ENCODE data around the gene ELOA.

The ELOA gene, protein sequence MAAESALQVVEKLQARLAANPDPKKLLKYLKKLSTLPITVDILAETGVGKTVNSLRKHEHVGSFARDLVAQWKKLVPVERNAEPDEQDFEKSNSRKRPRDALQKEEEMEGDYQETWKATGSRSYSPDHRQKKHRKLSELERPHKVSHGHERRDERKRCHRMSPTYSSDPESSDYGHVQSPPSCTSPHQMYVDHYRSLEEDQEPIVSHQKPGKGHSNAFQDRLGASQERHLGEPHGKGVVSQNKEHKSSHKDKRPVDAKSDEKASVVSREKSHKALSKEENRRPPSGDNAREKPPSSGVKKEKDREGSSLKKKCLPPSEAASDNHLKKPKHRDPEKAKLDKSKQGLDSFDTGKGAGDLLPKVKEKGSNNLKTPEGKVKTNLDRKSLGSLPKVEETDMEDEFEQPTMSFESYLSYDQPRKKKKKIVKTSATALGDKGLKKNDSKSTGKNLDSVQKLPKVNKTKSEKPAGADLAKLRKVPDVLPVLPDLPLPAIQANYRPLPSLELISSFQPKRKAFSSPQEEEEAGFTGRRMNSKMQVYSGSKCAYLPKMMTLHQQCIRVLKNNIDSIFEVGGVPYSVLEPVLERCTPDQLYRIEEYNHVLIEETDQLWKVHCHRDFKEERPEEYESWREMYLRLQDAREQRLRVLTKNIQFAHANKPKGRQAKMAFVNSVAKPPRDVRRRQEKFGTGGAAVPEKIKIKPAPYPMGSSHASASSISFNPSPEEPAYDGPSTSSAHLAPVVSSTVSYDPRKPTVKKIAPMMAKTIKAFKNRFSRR

DNA sequence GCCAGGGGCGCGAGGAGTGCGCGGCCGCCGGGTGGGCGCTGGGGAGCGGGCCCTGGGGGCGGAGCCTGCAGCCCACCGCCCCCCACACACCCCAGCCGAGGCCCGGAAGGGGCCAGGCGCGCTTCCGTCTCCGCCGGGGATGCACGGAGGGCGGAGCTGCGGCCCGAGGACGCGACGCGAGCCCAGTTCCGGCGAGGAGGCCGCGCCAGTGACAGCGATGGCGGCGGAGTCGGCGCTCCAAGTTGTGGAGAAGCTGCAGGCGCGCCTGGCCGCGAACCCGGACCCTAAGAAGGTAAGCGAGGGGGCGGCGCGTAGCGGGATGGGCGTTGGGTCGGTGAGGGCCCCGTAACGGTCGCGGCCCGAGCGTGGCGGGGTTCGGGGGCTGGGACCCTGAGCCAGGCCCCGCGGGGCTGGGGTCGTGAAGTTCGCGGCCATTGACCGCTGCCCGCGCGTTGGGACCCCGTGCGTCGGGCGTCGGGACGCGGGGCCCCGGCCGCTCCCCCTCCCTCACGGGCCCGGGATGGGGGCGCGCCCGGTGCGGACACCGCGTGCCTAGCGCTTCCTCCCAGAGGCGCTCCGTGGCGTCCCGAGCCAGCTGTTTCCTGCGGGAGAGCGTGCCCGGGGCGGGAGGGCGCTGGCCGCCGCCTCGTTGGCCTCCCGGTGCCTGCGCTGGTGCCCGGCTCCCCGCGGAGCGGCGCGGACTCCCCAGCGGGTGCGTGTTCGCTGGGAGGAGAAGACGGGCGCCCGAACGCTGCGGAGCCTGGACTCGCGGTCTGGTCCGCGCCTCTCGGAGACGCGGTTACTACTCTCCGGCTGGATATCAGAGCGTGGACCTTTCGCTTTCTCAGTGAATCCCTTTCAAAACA is at the start of gene ELOA:
Gene ELOA (plus strand): TSS at position 185 of the 866 bp plus-strand sequence. CDS start 33 bp downstream, at position 218.
- Mint-ChIP-seq H3K36me3 (peaks cover 13% of the 10 kb centered on the region), H3K9me3 (no peaks in the 10 kb centered on the region), H3K27ac (peak within 1 kb of the TSS; percentile 93), H3K27me3 (no peaks in the 10 kb centered on the region), H3K4me3 (peak within 1 kb of the TSS; percentile 94), H3K4me1 (peaks cover 52% of the 10 kb centered on the region)
- ATAC-seq, result peak; percentile 96

GRCh38 chr1:23693599-23693998 is 49.7 kb upstream of the ELOA start:
- Mint-ChIP-seq H3K36me3 (peaks cover 55% of the 10 kb centered on the region), H3K9me3 (no peaks in the 10 kb centered on the region), H3K27ac (peak overlapping the region; percentile 95), H3K4me1 (peaks cover 64% of the 10 kb centered on the region), H3K27me3 (no peaks in the 10 kb centered on the region), H3K4me3 (peak overlapping the region; percentile 96)
- no peak for ATAC-seq

GRCh38 chr1:23694371-23694770 is 48.9 kb upstream of the ELOA start:
- peaks cover 56% of the 10 kb centered on the region for H3K36me3 Mint-ChIP-seq
- peak overlapping the region; percentile 95 for H3K27ac Mint-ChIP-seq
- H3K9me3 Mint-ChIP-seq, result no peaks in the 10 kb centered on the region
- peak overlapping the region; percentile 54 for H3K4me3 Mint-ChIP-seq
- no peaks in the 10 kb centered on the region for H3K27me3 Mint-ChIP-seq
- H3K4me1 Mint-ChIP-seq, result peaks cover 67% of the 10 kb centered on the region
- no peak for ATAC-seq

DNA sequence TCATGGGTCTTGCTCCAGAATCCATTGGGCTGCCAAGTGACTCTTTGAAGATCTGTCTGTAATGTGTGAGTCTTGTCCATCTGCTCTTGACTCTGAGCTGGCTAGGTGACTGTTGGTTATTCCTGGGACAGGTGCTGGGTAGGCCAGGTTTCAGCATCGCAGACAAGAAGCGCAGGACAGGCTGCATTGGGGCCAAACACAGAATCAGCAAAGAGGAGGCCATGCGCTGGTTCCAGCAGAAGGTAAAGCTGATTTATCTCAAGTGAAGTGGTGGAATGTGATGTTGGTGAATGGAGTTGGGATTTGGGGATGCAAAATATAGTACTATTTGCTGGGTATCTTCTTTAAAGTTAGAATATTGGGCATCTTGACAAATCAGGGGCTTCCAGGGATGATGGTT is 47.6 kb upstream of the ELOA start:
- no peak overlapping the region for H3K4me3 Mint-ChIP-seq
- H3K27ac Mint-ChIP-seq, result peak overlapping the region; percentile 2
- no peak for ATAC-seq
- peaks cover 80% of the 10 kb centered on the region for H3K4me1 Mint-ChIP-seq
- H3K27me3 Mint-ChIP-seq, result no peaks in the 10 kb centered on the region
- H3K36me3 Mint-ChIP-seq, result peaks cover 69% of the 10 kb centered on the region
- no peaks in the 10 kb centered on the region for H3K9me3 Mint-ChIP-seq

- no peak overlapping the region for H3K4me3 Mint-ChIP-seq
- H3K36me3 Mint-ChIP-seq, result peaks cover 77% of the 10 kb centered on the region
- peak overlapping the region; percentile 2 for H3K27ac Mint-ChIP-seq
Observed at GRCh38 chr1:23696335-23696989, 46.8 kb upstream of the ELOA start.

GRCh38 chr1:23698466-23698865 is 44.8 kb upstream of the ELOA start:
- Mint-ChIP-seq H3K4me1 (peaks cover 73% of the 10 kb centered on the region), H3K27me3 (no peaks in the 10 kb centered on the region), H3K9me3 (no peaks in the 10 kb centered on the region), H3K27ac (peak overlapping the region; percentile 24), H3K4me3 (no peak overlapping the region), H3K36me3 (peaks cover 73% of the 10 kb centered on the region)
- ATAC-seq, result no peak

More at GRCh38 chr1:23696335-23696989, 46.8 kb upstream of the ELOA start:
- Mint-ChIP-seq H3K9me3 (no peaks in the 10 kb centered on the region), H3K27me3 (no peaks in the 10 kb centered on the region), H3K4me1 (peaks cover 85% of the 10 kb centered on the region)
- ATAC-seq, result no peak

GRCh38 chr1:23699280-23700179 is 43.7 kb upstream of the ELOA start:
- Mint-ChIP-seq H3K27ac (peak overlapping the region; percentile 36), H3K4me3 (peak overlapping the region; percentile 11), H3K4me1 (peaks cover 62% of the 10 kb centered on the region), H3K36me3 (peaks cover 66% of the 10 kb centered on the region), H3K9me3 (no peaks in the 10 kb centered on the region), H3K27me3 (no peaks in the 10 kb centered on the region)
- ATAC-seq, result peak; percentile 97

DNA sequence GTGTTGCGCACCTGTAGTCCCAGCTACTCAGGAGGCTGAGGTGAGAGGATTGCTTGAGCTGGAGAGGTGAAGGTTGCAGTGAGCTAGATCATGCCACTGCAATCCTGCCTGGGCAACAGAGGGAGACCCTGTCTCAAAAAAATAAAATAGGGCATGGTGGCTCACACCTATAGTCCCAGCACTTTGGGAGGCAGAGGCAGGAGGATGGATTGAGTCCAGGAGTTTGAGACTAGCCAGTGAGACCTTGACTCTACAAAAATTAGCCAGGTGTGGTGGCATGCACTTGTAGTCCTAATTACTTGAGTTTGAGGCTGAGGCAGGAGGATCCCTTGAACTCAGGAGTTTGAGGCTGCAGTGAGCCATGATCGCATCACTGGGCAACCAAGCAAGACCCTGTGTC is 42.0 kb upstream of the ELOA start:
- no peak for ATAC-seq
- H3K4me1 Mint-ChIP-seq, result peaks cover 44% of the 10 kb centered on the region
- no peak overlapping the region for H3K4me3 Mint-ChIP-seq
- H3K36me3 Mint-ChIP-seq, result peaks cover 51% of the 10 kb centered on the region
- H3K27me3 Mint-ChIP-seq, result no peaks in the 10 kb centered on the region
- no peaks in the 10 kb centered on the region for H3K9me3 Mint-ChIP-seq
- H3K27ac Mint-ChIP-seq, result no peak overlapping the region

DNA sequence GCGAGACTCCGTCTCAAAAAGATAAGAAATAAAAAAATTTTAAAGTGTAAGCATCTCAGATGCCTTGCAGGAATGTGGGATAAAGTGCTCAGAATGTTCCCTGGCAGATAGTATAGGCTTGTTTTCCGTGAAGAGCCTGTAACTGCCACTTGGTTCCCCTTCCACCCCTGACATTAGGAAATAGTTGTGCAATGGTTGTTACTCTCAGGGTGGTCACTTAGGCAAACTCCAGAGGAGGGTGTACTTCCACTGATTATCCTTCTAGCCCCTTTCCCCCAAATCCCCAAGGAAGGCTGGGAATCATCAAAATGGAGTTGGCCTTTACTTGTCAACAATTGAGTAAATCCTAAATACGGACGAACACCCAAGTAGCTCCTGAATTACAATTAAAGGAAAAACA is 41.3 kb upstream of the ELOA start:
- no peak overlapping the region for H3K4me3 Mint-ChIP-seq
- ATAC-seq, result no peak
- H3K9me3 Mint-ChIP-seq, result no peaks in the 10 kb centered on the region
- peaks cover 46% of the 10 kb centered on the region for H3K36me3 Mint-ChIP-seq
- H3K4me1 Mint-ChIP-seq, result peaks cover 37% of the 10 kb centered on the region
- H3K27me3 Mint-ChIP-seq, result no peaks in the 10 kb centered on the region
- no peak overlapping the region for H3K27ac Mint-ChIP-seq

- H3K27me3 Mint-ChIP-seq, result no peaks in the 10 kb centered on the region
- no peaks in the 10 kb centered on the region for H3K9me3 Mint-ChIP-seq
- peaks cover 54% of the 10 kb centered on the region for H3K36me3 Mint-ChIP-seq
- no peak overlapping the region for H3K4me3 Mint-ChIP-seq
- peaks cover 37% of the 10 kb centered on the region for H3K4me1 Mint-ChIP-seq
- no peak overlapping the region for H3K27ac Mint-ChIP-seq
- no peak for ATAC-seq
Observed at GRCh38 chr1:23704834-23705495, 38.3 kb upstream of the ELOA start.

DNA sequence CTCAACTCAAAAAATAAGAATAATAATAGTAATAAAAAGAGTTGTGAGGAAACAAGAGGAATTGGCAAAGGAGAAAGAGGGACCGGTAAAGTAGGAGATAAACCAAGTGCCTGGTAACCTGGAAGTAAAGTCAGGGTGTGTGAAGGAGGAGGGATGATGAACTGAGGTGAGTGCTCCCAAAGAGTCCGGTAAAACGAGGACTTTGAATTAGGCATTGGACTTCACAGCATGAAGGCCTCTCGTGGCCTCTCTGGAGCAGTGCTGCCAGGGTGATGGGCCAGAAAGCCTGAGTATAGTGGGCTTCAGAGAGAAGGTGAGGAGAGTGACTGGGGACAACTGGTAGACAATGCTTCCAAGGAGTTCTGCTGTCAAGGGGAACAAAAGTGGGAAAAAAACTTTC is 34.0 kb upstream of the ELOA start:
- no peak for ATAC-seq
- Mint-ChIP-seq H3K4me1 (peaks cover 28% of the 10 kb centered on the region), H3K4me3 (no peak overlapping the region), H3K27ac (peak overlapping the region; percentile 40), H3K9me3 (no peaks in the 10 kb centered on the region), H3K36me3 (peaks cover 36% of the 10 kb centered on the region), H3K27me3 (no peaks in the 10 kb centered on the region)

DNA sequence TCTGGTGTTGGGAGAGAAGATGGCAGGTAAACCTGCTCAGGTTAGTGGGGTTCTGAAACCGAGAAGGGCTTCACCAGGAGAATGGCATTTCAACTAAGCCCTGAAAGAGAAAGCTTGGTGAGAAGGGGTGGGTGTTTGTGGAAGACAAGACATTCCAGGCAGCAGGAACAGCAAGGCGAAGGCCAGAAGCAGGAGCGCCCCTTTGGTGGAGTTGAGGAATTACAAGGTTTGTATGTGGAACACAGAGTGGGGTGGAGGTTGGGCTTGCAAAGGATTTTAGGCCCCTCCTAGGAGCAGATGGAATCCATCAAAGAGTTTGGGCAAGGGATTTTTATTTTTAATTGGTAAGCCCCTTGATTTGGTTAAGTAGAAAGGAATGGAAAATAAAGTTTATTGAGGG is 24.8 kb upstream of the ELOA start:
- no peaks in the 10 kb centered on the region for H3K9me3 Mint-ChIP-seq

GRCh38 chr1:23719162-23719820 is 24.0 kb upstream of the ELOA start:
- no peaks in the 10 kb centered on the region for H3K9me3 Mint-ChIP-seq
- no peak overlapping the region for H3K4me3 Mint-ChIP-seq
- H3K36me3 Mint-ChIP-seq, result peaks cover 13% of the 10 kb centered on the region
- H3K27me3 Mint-ChIP-seq, result no peaks in the 10 kb centered on the region
- no peak for ATAC-seq
- H3K27ac Mint-ChIP-seq, result peak overlapping the region; percentile 90
- H3K4me1 Mint-ChIP-seq, result peaks cover 54% of the 10 kb centered on the region

More for the DNA sequence above, 24.8 kb upstream of the ELOA start:
- H3K27me3 Mint-ChIP-seq, result no peaks in the 10 kb centered on the region
- H3K36me3 Mint-ChIP-seq, result peaks cover 13% of the 10 kb centered on the region
- no peak overlapping the region for H3K4me3 Mint-ChIP-seq
- peak overlapping the region; percentile 90 for H3K27ac Mint-ChIP-seq
- ATAC-seq, result no peak
- peaks cover 48% of the 10 kb centered on the region for H3K4me1 Mint-ChIP-seq

All from stimulated activated memory B cell treated with anti-CD40 and anti-IgM and Interleukin-4, amounts not matched to agents 10 μg/mL and 1 μg/mL and 100 μg/mL, for 72 hours (primary cell).